ENCODE measurements around the gene PALD1. TPM values are rescaled to one million over a fixed set of nuclear protein-coding genes. Genes with fewer than 3 reads are reported as not detected.
"Not testable (repeated sequence)": the region's sequence is repeated elsewhere in the genome, so short reads cannot be mapped to it uniquely, and the experiment has no call there.

The PALD1 gene
- total and polyA plus RNA-seq, 2 experiments from 2014 or later: 11.9 to 58.2 TPM

- H4K20me1 ChIP-seq (replicated peaks; ENCODE audit: insufficient read depth); H3K36me3 Mint-ChIP-seq (ENCODE audit: low read depth); H3K27ac Mint-ChIP-seq; H3K27me3 ChIP-seq (ENCODE audit: insufficient read depth); H3K36me3 ChIP-seq (ENCODE audit: insufficient read depth); H3K9me2 ChIP-seq (ENCODE audit: insufficient read depth); H3K9me3 Mint-ChIP-seq; H3F3A ChIP-seq (replicated peaks; ENCODE audit: low read depth); DNase-seq (ENCODE audit: low spot score); H2AFZ ChIP-seq; H3K27ac ChIP-seq (ENCODE audit: low read depth); H3K27me3 Mint-ChIP-seq (ENCODE audit: insufficient read depth, low read depth, poor library complexity); H3K79me2 ChIP-seq (replicated peaks; ENCODE audit: insufficient read depth); H3K4me3 Mint-ChIP-seq; ATAC-seq; H3K4me2 ChIP-seq; H3K4me3 ChIP-seq: not testable (repeated sequence)
- peaks cover 14% of the 10 kb centered on the region; the same call in 1 of the 2 replicates for H3K4me1 ChIP-seq (ENCODE audit: insufficient read depth)
- peaks cover 17% of the 10 kb centered on the region for H3K4me1 Mint-ChIP-seq
Measured at GRCh38 chr10:70581176-70581575, 102.6 kb downstream of the PALD1 start.

- no peak; the same call in 2 of the 3 replicates for ATAC-seq
- no peaks in the 10 kb centered on the region for H3K9me3 Mint-ChIP-seq
- peaks cover 11% of the 10 kb centered on the region for H3K27me3 Mint-ChIP-seq (ENCODE audit: insufficient read depth, low read depth, poor library complexity)
- no peak overlapping the region for H3K4me3 Mint-ChIP-seq
- H3K36me3 Mint-ChIP-seq (ENCODE audit: low read depth): no peaks in the 10 kb centered on the region
- Histone ChIP-seq H3K36me3 (ENCODE audit: insufficient read depth) (no peaks in the 10 kb centered on the region), H4K20me1 (replicated peaks; ENCODE audit: insufficient read depth) (no peaks in the 10 kb centered on the region), H3F3A (replicated peaks; ENCODE audit: low read depth) (peaks cover 3% of the 10 kb centered on the region; the same call in 1 of the 2 replicates), H3K4me1 (ENCODE audit: insufficient read depth) (peaks cover 14% of the 10 kb centered on the region; the same call in 1 of the 2 replicates), H3K27me3 (ENCODE audit: insufficient read depth) (no peaks in the 10 kb centered on the region), H3K4me2 (no peak overlapping the region), H3K27ac (ENCODE audit: low read depth) (no peak overlapping the region), H3K9me2 (ENCODE audit: insufficient read depth) (no peaks in the 10 kb centered on the region), H3K79me2 (replicated peaks; ENCODE audit: insufficient read depth) (no peaks in the 10 kb centered on the region), H3K4me3 (no peak overlapping the region), H2AFZ (no peak overlapping the region)
- no peak for DNase-seq (ENCODE audit: low spot score)
- H3K4me1 Mint-ChIP-seq: peaks cover 17% of the 10 kb centered on the region
- H3K27ac Mint-ChIP-seq: no peak overlapping the region
- TF ChIP-seq ZNF331 (CRISPR knock-in tag; IDR thresholded peaks at IDR 0.05; ENCODE audit: low read depth) (no peak), POLR2AphosphoS5 (IDR thresholded peaks at IDR 0.05; ENCODE audit: low read depth) (no peak), STAT1 (IDR thresholded peaks at IDR 0.05; ENCODE audit: unreplicated experiment) (no peak), ZNF462 (CRISPR knock-in tag; IDR thresholded peaks at IDR 0.05) (no peak)
- TF ChIP-seq, protein P1, sequence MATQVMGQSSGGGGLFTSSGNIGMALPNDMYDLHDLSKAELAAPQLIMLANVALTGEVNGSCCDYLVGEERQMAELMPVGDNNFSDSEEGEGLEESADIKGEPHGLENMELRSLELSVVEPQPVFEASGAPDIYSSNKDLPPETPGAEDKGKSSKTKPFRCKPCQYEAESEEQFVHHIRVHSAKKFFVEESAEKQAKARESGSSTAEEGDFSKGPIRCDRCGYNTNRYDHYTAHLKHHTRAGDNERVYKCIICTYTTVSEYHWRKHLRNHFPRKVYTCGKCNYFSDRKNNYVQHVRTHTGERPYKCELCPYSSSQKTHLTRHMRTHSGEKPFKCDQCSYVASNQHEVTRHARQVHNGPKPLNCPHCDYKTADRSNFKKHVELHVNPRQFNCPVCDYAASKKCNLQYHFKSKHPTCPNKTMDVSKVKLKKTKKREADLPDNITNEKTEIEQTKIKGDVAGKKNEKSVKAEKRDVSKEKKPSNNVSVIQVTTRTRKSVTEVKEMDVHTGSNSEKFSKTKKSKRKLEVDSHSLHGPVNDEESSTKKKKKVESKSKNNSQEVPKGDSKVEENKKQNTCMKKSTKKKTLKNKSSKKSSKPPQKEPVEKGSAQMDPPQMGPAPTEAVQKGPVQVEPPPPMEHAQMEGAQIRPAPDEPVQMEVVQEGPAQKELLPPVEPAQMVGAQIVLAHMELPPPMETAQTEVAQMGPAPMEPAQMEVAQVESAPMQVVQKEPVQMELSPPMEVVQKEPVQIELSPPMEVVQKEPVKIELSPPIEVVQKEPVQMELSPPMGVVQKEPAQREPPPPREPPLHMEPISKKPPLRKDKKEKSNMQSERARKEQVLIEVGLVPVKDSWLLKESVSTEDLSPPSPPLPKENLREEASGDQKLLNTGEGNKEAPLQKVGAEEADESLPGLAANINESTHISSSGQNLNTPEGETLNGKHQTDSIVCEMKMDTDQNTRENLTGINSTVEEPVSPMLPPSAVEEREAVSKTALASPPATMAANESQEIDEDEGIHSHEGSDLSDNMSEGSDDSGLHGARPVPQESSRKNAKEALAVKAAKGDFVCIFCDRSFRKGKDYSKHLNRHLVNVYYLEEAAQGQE (IDR thresholded peaks at IDR 0.05; ENCODE audit: unreplicated experiment): no peak
- TF ChIP-seq, protein P2, sequence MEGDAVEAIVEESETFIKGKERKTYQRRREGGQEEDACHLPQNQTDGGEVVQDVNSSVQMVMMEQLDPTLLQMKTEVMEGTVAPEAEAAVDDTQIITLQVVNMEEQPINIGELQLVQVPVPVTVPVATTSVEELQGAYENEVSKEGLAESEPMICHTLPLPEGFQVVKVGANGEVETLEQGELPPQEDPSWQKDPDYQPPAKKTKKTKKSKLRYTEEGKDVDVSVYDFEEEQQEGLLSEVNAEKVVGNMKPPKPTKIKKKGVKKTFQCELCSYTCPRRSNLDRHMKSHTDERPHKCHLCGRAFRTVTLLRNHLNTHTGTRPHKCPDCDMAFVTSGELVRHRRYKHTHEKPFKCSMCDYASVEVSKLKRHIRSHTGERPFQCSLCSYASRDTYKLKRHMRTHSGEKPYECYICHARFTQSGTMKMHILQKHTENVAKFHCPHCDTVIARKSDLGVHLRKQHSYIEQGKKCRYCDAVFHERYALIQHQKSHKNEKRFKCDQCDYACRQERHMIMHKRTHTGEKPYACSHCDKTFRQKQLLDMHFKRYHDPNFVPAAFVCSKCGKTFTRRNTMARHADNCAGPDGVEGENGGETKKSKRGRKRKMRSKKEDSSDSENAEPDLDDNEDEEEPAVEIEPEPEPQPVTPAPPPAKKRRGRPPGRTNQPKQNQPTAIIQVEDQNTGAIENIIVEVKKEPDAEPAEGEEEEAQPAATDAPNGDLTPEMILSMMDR (conservative IDR thresholded peaks at IDR 0.05; ENCODE audit: low read depth in 2 of 2): no peak
- TF ChIP-seq, protein P3, sequence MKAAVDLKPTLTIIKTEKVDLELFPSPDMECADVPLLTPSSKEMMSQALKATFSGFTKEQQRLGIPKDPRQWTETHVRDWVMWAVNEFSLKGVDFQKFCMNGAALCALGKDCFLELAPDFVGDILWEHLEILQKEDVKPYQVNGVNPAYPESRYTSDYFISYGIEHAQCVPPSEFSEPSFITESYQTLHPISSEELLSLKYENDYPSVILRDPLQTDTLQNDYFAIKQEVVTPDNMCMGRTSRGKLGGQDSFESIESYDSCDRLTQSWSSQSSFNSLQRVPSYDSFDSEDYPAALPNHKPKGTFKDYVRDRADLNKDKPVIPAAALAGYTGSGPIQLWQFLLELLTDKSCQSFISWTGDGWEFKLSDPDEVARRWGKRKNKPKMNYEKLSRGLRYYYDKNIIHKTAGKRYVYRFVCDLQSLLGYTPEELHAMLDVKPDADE (IDR thresholded peaks at IDR 0.05): no peak
Measured at GRCh38 chr10:70582793-70583668, 104.5 kb downstream of the PALD1 start.
